AG08395 (cell line): ENCODE data around the gene BBS1.
"Not testable (repeated sequence)": the region's sequence is repeated elsewhere in the genome, so short reads cannot be mapped to it uniquely, and the experiment has no call there.

Experiments used
- DNase-seq: peaks from one replicate; pipeline ENCODE4 v3.0.0; 2012; ENCODE audit warnings: mixed read lengths, low spot score

BBS1 gene

GRCh38 chr11:66570850-66571180, 60.4 kb downstream of the BBS1 start:
- DNase-seq: no peak

GRCh38 chr11:66579017-66579606, 68.7 kb downstream of the BBS1 start:
- peak; percentile 92 for DNase-seq

GRCh38 chr11:66580803-66581202, 70.4 kb downstream of the BBS1 start:
- no peak for DNase-seq

- no peak for DNase-seq
These were observed 70.8 kb downstream of the BBS1 start for GRCh38 chr11:66581261-66581660.

- DNase-seq: not testable (repeated sequence)
These were observed 72.2 kb downstream of the BBS1 start for GRCh38 chr11:66582565-66583147.
